Measurements from ENCODE around the gene FAM124A. TPM values are rescaled to one million over a fixed set of nuclear protein-coding genes. Genes with fewer than 3 reads are reported as not detected.

The FAM124A gene
- total RNA-seq, 1 experiment from 2014 or later, result not detected

- no peaks in the 10 kb centered on the region for H4K20me1 ChIP-seq (ENCODE audit: insufficient read depth)
- H3K9me3 ChIP-seq (ENCODE audit: insufficient read depth, low read depth), result no peaks in the 10 kb centered on the region
- TF ChIP-seq, protein P1, sequence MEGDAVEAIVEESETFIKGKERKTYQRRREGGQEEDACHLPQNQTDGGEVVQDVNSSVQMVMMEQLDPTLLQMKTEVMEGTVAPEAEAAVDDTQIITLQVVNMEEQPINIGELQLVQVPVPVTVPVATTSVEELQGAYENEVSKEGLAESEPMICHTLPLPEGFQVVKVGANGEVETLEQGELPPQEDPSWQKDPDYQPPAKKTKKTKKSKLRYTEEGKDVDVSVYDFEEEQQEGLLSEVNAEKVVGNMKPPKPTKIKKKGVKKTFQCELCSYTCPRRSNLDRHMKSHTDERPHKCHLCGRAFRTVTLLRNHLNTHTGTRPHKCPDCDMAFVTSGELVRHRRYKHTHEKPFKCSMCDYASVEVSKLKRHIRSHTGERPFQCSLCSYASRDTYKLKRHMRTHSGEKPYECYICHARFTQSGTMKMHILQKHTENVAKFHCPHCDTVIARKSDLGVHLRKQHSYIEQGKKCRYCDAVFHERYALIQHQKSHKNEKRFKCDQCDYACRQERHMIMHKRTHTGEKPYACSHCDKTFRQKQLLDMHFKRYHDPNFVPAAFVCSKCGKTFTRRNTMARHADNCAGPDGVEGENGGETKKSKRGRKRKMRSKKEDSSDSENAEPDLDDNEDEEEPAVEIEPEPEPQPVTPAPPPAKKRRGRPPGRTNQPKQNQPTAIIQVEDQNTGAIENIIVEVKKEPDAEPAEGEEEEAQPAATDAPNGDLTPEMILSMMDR (conservative IDR thresholded peaks at IDR 0.05), result no peak
- TF ChIP-seq EZH2 (IDR thresholded peaks at IDR 0.05; ENCODE audit: low read depth), result no peak
- no peak overlapping the region for H3K4me3 ChIP-seq
- peaks cover 60% of the 10 kb centered on the region for H3K27me3 ChIP-seq (ENCODE audit: insufficient read depth, low read depth)
- H2AFZ ChIP-seq, result no peak overlapping the region
- no peaks in the 10 kb centered on the region for H3K4me1 ChIP-seq (replicated peaks; ENCODE audit: insufficient read depth)
- H3K4me2 ChIP-seq, result no peak overlapping the region
- ChIA-PET POLR2A (ENCODE audit: unreplicated experiment) (no interaction called here), CTCF (no interaction called here)
- H3K27ac ChIP-seq, result no peak overlapping the region
- H3K79me2 ChIP-seq (ENCODE audit: low read depth), result no peaks in the 10 kb centered on the region
- no peaks in the 10 kb centered on the region for H3K9me2 ChIP-seq (ENCODE audit: insufficient read depth)
- no peak for DNase-seq
- H3K36me3 ChIP-seq (ENCODE audit: low read depth), result no peaks in the 10 kb centered on the region
- intact Hi-C loops (cut with micrococcal nuclease; ENCODE audit: unreplicated experiment), result no loop called here
- no peaks in the 10 kb centered on the region for H3F3A ChIP-seq (ENCODE audit: insufficient read depth, low read depth)
- BruUV-seq (replicated peaks), result no TSS peak
Measured at GRCh38 chr13:51220706-51221105, 1.5 kb upstream of the FAM124A start.

GRCh38 chr13:51221108-51221507, 1.1 kb upstream of the FAM124A start:
- Histone ChIP-seq H3K4me3 (no peak overlapping the region), H3K27ac (no peak overlapping the region), H3K79me2 (ENCODE audit: low read depth) (no peaks in the 10 kb centered on the region), H3K4me1 (replicated peaks; ENCODE audit: insufficient read depth) (no peaks in the 10 kb centered on the region), H3K9me3 (ENCODE audit: insufficient read depth, low read depth) (no peaks in the 10 kb centered on the region), H3K4me2 (no peak overlapping the region), H2AFZ (no peak overlapping the region), H3K9me2 (ENCODE audit: insufficient read depth) (no peaks in the 10 kb centered on the region), H3K36me3 (ENCODE audit: low read depth) (no peaks in the 10 kb centered on the region), H3K27me3 (ENCODE audit: insufficient read depth, low read depth) (peaks cover 59% of the 10 kb centered on the region), H4K20me1 (ENCODE audit: insufficient read depth) (no peaks in the 10 kb centered on the region), H3F3A (ENCODE audit: insufficient read depth, low read depth) (no peaks in the 10 kb centered on the region)
- ChIA-PET POLR2A (ENCODE audit: unreplicated experiment) (no interaction called here), CTCF (no interaction called here)
- DNase-seq, result no peak
- BruUV-seq (replicated peaks), result no TSS peak
- TF ChIP-seq EZH2 (IDR thresholded peaks at IDR 0.05; ENCODE audit: low read depth), result no peak
- TF ChIP-seq, protein P1 (conservative IDR thresholded peaks at IDR 0.05), result no peak
- intact Hi-C loops (cut with micrococcal nuclease; ENCODE audit: unreplicated experiment), result no loop called here

- H3K36me3 ChIP-seq (ENCODE audit: low read depth), result no peaks in the 10 kb centered on the region
- H3K9me3 ChIP-seq (ENCODE audit: insufficient read depth, low read depth), result no peaks in the 10 kb centered on the region
- intact Hi-C loops (cut with micrococcal nuclease; ENCODE audit: unreplicated experiment), result no loop called here
- H3K9me2 ChIP-seq (ENCODE audit: insufficient read depth), result no peaks in the 10 kb centered on the region
- no peak overlapping the region for H3K27ac ChIP-seq
- H2AFZ ChIP-seq, result no peak overlapping the region
- peaks cover 59% of the 10 kb centered on the region for H3K27me3 ChIP-seq (ENCODE audit: insufficient read depth, low read depth)
- no peak for DNase-seq
- H3F3A ChIP-seq (ENCODE audit: insufficient read depth, low read depth), result no peaks in the 10 kb centered on the region
- no peaks in the 10 kb centered on the region for H3K79me2 ChIP-seq (ENCODE audit: low read depth)
- POLR2A ChIA-PET (ENCODE audit: unreplicated experiment), result no interaction called here
- H3K4me1 ChIP-seq (replicated peaks; ENCODE audit: insufficient read depth), result no peaks in the 10 kb centered on the region
- no peak overlapping the region for H3K4me2 ChIP-seq
- CTCF ChIA-PET, result no interaction called here
- H3K4me3 ChIP-seq, result no peak overlapping the region
- no peaks in the 10 kb centered on the region for H4K20me1 ChIP-seq (ENCODE audit: insufficient read depth)
- no TSS peak for BruUV-seq (replicated peaks)
- TF ChIP-seq, protein P1 (conservative IDR thresholded peaks at IDR 0.05), result no peak
- TF ChIP-seq EZH2 (IDR thresholded peaks at IDR 0.05; ENCODE audit: low read depth), result no peak
Measured at GRCh38 chr13:51221674-51222036, 543 bp upstream of the FAM124A start.

Measured in PC-9 (cell line).